Stimulated activated CD4-positive, alpha-beta T cell treated with anti-CD3 and anti-CD28 coated beads, Interleukin-15, amount 100 ng/mL, for 24 hours (primary cell): ENCODE measurements around the gene LRRC49.

Experiments
- DNase-seq: peaks from one replicate; pipeline ENCODE4 v3.0.0-alpha.2; 2020

The LRRC49 gene

DNA sequence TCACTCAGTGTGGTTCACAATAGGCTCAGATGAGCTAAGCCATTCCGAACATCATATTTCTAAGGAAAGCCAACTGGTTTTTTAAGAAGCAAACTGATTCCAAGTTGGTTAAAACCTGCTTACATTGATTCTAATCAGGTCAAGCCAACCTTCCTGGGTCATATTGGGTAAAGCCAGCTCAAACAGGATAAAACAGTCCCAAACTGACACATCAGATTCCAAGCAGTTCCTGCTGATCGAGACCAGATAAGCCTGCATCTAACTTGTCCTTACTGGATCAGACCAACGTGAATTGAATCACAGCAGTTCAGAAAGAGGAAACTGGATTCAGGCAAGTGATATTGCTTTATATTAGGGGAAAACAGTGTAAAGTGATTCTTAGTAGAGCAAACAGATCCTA lies 204.1 kb downstream of the LRRC49 start:
- DNase-seq: no peak

DNA sequence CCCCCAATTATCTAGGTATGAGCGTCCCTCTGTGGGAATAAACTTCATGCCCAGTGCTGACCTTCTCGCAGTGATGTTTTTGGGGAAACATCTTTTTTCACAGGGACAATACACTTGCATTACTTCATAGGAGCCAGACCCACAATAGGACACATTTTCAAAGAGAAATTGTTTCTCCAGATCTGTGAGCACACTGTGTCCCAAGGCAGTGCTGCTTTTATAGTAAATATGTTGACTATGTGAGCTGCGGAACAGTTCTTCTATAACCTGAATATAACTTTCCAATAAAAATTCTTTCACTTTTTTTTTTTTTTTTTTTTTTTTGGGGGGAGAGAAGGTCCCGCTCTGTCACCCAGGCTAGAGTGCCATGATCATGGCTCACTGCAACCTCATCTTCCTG lies 205.3 kb downstream of the LRRC49 start:
- DNase-seq: no peak

DNA sequence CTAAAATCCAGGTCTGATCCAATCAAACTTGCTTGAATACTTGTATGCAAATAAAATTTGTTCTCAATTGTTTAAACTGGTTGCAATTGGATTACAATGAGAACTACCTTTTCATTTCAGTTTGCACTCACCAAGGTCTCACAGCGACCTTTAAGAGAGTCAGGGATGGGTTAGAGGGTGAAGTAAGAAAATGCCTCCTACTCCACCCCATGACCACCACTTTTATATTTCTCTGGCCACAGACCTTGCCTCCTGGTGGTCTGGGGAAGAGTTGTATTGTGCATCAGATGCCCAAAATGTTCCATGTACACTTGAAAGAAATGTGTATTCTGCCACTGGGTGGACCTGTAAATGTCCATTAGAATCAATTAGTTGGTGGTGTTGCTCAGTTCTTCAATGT lies 206.3 kb downstream of the LRRC49 start:
- no peak for DNase-seq
